ENCODE measurements around the gene EEF1G. TPM values are rescaled to one million over a fixed set of nuclear protein-coding genes. Genes with fewer than 3 reads are reported as not detected.
"Not testable (repeated sequence)": the region's sequence is repeated elsewhere in the genome, so short reads cannot be mapped to it uniquely, and the experiment has no call there.

EEF1G gene
- total RNA-seq, 2 experiments from 2014 or later = 1,956 to 1,989 TPM

GRCh38 chr11:62553839-62554361 lies 19.8 kb downstream of the EEF1G start:
- Mint-ChIP-seq H3K27me3 (peaks cover 2% of the 10 kb centered on the region), H3K27ac (peak overlapping the region; percentile 85), H3K9me3 (no peaks in the 10 kb centered on the region), H3K4me3 (peak overlapping the region; percentile 10), H3K36me3 (peaks cover 8% of the 10 kb centered on the region), H3K4me1 (ENCODE audit: low read depth) (peaks cover 89% of the 10 kb centered on the region)
- ChIA-PET CTCF (interaction anchor here (2.4 to 6.7 kb wide), 3 partner anchors 12 to 141 kb away, joined by 6 to 123 read pairs (median 36); no protein-coding TSS in a partner anchor), POLR2A (interaction anchor here (0.6 to 9.1 kb wide), 5 partner anchors 11 to 287 kb away, joined by 3 to 188 read pairs (median 3); partner anchors contain the start of genes AHNAK, B3GAT3 and HNRNPUL2)
- intact Hi-C loops (cut with micrococcal nuclease) = loop anchor here (5.0 kb wide), 1 partner anchor 587 kb away; the partner anchor contains the start of gene FTH1
- peak; percentile 45 for DNase-seq

DNA sequence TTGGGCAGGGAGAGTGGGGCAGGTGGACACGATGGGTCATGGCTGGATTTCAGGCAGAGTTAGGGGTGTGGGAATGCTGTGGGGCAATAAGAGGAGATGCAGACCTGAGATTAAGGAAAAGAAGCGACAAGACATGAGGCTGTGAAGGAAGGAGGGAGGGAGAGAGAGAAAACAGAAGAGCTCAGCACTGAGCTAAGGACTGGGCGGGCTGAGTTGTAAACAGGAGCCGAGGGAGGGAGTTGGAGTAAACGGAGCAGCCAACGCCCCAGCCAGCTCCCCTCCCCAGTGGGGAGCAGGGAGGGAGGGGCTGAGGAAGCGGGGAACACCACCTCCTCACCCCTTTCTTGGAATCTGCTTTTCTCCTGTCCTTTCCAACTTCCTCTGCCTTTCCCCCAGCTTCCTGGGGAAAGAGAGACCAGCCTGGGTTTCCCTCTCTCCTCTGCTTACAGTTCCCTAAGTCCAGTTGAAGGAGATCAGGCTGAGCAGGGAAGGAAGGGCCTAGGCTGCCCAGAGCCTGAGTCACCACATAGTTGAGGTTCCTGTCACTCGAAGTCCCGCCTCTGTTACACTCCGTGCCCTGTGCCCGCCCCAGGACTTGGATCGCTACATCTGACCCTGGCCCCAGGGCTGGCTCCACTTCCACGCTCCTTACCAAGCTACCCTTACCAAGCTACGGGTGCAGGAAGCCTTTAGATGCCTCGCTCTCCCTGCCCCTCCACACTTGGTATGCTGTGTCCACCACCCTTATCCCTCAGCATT lies 20.4 kb downstream of the EEF1G start:
- no peaks in the 10 kb centered on the region for H3K9me3 Mint-ChIP-seq
- H3K4me3 Mint-ChIP-seq = peak overlapping the region; percentile 33
- H3K27me3 Mint-ChIP-seq = peaks cover 2% of the 10 kb centered on the region
- H3K36me3 Mint-ChIP-seq = peaks cover 5% of the 10 kb centered on the region
- POLR2A ChIA-PET = interaction anchor here (0.6 to 9.1 kb wide), 6 partner anchors 10 to 288 kb away, joined by 3 to 188 read pairs (median 4); partner anchors contain the start of genes AHNAK, B3GAT3, HNRNPUL2 and TUT1
- intact Hi-C loops (cut with micrococcal nuclease) = loop anchor here (5.0 kb wide), 1 partner anchor 586 kb away; the partner anchor contains the start of gene FTH1
- CTCF ChIA-PET = interaction anchor here (0.6 to 6.7 kb wide), 4 partner anchors 11 to 328 kb away, joined by 4 to 123 read pairs (median 21); no protein-coding TSS in a partner anchor
- peak; percentile 72 for DNase-seq
- peaks cover 88% of the 10 kb centered on the region for H3K4me1 Mint-ChIP-seq (ENCODE audit: low read depth)
- peak overlapping the region; percentile 85 for H3K27ac Mint-ChIP-seq

DNA sequence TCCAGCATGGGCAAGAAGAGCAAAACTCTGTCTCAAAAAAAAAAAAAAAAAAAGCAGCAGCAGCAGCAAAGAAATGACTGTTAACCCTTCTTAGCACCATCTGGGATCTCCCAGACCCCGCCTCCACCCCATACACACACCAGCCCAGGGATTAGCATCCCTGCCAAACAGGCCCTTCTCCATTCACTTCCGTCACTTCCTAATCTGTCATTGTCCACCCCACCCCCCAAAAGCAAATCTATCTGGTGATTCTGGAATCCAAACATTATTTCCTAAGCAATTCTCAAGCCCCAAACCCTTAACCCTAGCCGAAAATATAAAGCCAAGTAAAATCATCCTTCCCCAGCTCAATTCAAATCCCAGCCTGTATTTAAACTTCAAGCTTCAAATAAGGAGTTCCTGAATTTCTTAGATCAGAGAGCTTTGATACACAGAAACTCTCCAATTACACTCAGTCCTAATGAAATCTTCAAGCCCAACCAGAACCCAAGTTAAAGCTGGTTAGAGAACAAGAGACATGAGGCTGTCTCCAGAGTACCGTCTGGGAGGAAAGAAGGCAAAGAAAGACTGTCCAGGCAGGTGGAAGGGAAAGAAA lies 21.1 kb downstream of the EEF1G start:
- H3K36me3 Mint-ChIP-seq = peaks cover 4% of the 10 kb centered on the region
- H3K27ac Mint-ChIP-seq = peak overlapping the region; percentile 85
- H3K4me1 Mint-ChIP-seq (ENCODE audit: low read depth) = peaks cover 88% of the 10 kb centered on the region
- H3K27me3 Mint-ChIP-seq = peaks cover 2% of the 10 kb centered on the region
- peak overlapping the region; percentile 33 for H3K4me3 Mint-ChIP-seq
- CTCF ChIA-PET = interaction anchor here (0.6 to 6.7 kb wide), 7 partner anchors 8 to 329 kb away, joined by 3 to 123 read pairs (median 9); no protein-coding TSS in a partner anchor
- H3K9me3 Mint-ChIP-seq = no peaks in the 10 kb centered on the region
- no peak for DNase-seq
- intact Hi-C loops (cut with micrococcal nuclease) = loop anchor here (1.0 to 5.0 kb wide), 2 partner anchors 8 to 585 kb away; partner anchors contain the start of gene FTH1
- POLR2A ChIA-PET = interaction anchor here (0.7 to 9.1 kb wide), 13 partner anchors 8 to 328 kb away, joined by 3 to 188 read pairs (median 6); partner anchors contain the start of genes AHNAK, C11orf98, CSKMT and EEF1G

DNA sequence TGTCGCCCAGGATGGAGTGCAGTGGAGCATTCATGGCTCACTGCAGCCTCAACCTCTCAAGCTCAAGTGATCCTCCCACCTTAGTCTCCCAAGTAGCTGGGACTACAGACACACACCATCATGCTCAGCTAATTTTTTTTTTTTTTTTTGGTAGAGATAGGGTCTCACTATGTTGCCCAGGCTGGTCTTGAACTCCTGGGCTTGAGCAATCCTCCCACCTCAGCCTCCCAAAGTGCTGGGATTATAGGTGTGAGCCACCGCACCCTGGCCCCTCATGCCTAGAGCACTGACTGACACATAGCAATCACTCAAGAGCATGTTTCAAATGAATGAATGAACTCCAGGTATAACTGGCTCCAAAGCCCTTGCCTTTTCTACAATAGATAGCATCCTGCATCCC lies 23.2 kb downstream of the EEF1G start:
- not testable (repeated sequence) for H3K36me3 Mint-ChIP-seq, H3K9me3 Mint-ChIP-seq, H3K27me3 Mint-ChIP-seq, H3K4me3 Mint-ChIP-seq, DNase-seq
- Mint-ChIP-seq H3K4me1 (ENCODE audit: low read depth) (peaks cover 73% of the 10 kb centered on the region), H3K27ac (peak overlapping the region; percentile 50)
- intact Hi-C loops (cut with micrococcal nuclease) = loop anchor here (5.0 kb wide), 1 partner anchor 583 kb away; the partner anchor contains the start of gene FTH1
- ChIA-PET CTCF (interaction anchor here (4.0 to 6.7 kb wide), 3 partner anchors 9 to 126 kb away, joined by 34 to 123 read pairs (median 36); no protein-coding TSS in a partner anchor), POLR2A (interaction anchor here (1.8 to 9.1 kb wide), 4 partner anchors 8 to 121 kb away, joined by 7 to 188 read pairs (median 10); partner anchors contain the start of genes AHNAK, C11orf98, CSKMT and EEF1G)

- Mint-ChIP-seq H3K36me3 (no peaks in the 10 kb centered on the region), H3K27ac (no peak overlapping the region), H3K9me3 (no peaks in the 10 kb centered on the region), H3K27me3 (peaks cover 2% of the 10 kb centered on the region), H3K4me1 (ENCODE audit: low read depth) (peaks cover 66% of the 10 kb centered on the region), H3K4me3 (no peak overlapping the region)
- ChIA-PET POLR2A (no interaction called here), CTCF (interaction anchor here (0.7 to 4.0 kb wide), 3 partner anchors 9 to 333 kb away, joined by 3 to 34 read pairs (median 3); no protein-coding TSS in a partner anchor)
- intact Hi-C loops (cut with micrococcal nuclease) = no loop called here
- DNase-seq = no peak
Measured at GRCh38 chr11:62548545-62549335, 25.0 kb downstream of the EEF1G start.

GRCh38 chr11:62547691-62548281 lies 25.9 kb downstream of the EEF1G start:
- ChIA-PET CTCF (interaction anchor here (0.8 to 14.6 kb wide), 3 partner anchors 10 to 123 kb away, joined by 3 to 272 read pairs (median 7); no protein-coding TSS in a partner anchor), POLR2A (interaction anchor here (1.0 to 9.6 kb wide), 3 partner anchors 7 to 121 kb away, joined by 3 to 188 read pairs (median 4); partner anchors contain the start of gene INTS5)
- intact Hi-C loops (cut with micrococcal nuclease) = no loop called here

GRCh38 chr11:62546929-62547625 lies 26.6 kb downstream of the EEF1G start:
- intact Hi-C loops (cut with micrococcal nuclease) = loop anchor here (1.0 kb wide), 1 partner anchor 8 kb away; no protein-coding TSS in a partner anchor
- Mint-ChIP-seq H3K4me1 (ENCODE audit: low read depth) (peaks cover 64% of the 10 kb centered on the region), H3K9me3 (no peaks in the 10 kb centered on the region), H3K27ac (no peak overlapping the region), H3K27me3 (peaks cover 2% of the 10 kb centered on the region), H3K4me3 (peak overlapping the region; percentile 68), H3K36me3 (no peaks in the 10 kb centered on the region)
- POLR2A ChIA-PET = interaction anchor here (0.7 to 9.6 kb wide), 5 partner anchors 8 to 123 kb away, joined by 3 to 188 read pairs (median 3); partner anchors contain the start of genes INTS5 and TUT1
- DNase-seq = no peak
- CTCF ChIA-PET = interaction anchor here (0.8 to 14.6 kb wide), 4 partner anchors 9 to 122 kb away, joined by 4 to 272 read pairs (median 7); no protein-coding TSS in a partner anchor

More at GRCh38 chr11:62547691-62548281, 25.9 kb downstream of the EEF1G start:
- Mint-ChIP-seq H3K4me1 (ENCODE audit: low read depth) (peaks cover 65% of the 10 kb centered on the region), H3K4me3 (peak overlapping the region; percentile 56), H3K36me3 (no peaks in the 10 kb centered on the region), H3K27ac (no peak overlapping the region), H3K27me3 (peaks cover 2% of the 10 kb centered on the region), H3K9me3 (no peaks in the 10 kb centered on the region)
- DNase-seq = peak; percentile 31

DNA sequence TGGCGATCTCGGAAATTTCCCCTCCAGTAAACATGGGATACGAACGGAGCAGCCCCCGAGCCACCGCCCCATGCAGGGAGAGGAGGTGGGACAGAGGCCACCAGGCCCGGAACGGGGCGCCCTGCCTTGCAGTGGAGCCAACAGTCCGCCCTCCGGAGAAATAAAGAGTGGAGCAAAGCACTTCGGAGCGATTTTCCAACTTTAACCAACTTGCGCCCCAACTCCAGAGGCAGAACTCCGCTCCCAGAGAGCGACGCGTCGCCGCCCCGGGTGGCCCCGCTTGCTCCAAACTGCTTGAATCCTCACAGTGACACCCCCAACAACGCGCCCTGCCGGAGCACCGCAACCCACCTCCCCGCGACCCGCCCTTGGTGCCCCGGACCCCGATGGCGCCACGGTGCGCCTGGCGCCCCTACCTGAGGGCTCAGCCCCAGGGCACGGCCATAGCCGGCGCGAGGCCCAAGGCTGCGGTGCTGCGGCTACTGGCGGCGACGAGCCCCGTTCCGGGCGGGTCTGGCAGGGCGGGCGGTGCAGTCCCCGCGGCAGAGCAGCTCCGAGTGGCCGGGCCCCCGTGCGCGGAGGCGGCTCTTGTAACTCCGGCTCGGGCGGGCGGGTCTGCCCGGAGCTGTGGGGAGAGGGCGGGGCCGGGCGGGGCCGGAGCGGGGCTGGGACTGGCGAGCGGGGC lies 27.3 kb downstream of the EEF1G start, which contains the start of gene AHNAK:
Gene AHNAK, minus strand, starts transcription at position 563 of the 685 bp plus-strand sequence. CDS start 10,708 bp downstream, outside the sequence.
- intact Hi-C loops (cut with micrococcal nuclease) = loop anchor here (1.0 kb wide), 1 partner anchor 9 kb away; no protein-coding TSS in a partner anchor
- Mint-ChIP-seq H3K4me1 (ENCODE audit: low read depth) (peaks cover 64% of the 10 kb centered on the region), H3K27ac (peak within 1 kb of the TSS; percentile 66), H3K4me3 (peak within 1 kb of the TSS; percentile 93), H3K27me3 (no peaks in the 10 kb centered on the region), H3K9me3 (no peaks in the 10 kb centered on the region), H3K36me3 (no peaks in the 10 kb centered on the region)
- ChIA-PET CTCF (interaction anchor here (0.8 to 14.6 kb wide), 5 partner anchors 10 to 151 kb away, joined by 4 to 272 read pairs (median 7); no protein-coding TSS in a partner anchor), POLR2A (interaction anchor here (0.7 to 9.6 kb wide), 7 partner anchors 9 to 122 kb away, joined by 3 to 188 read pairs (median 4); partner anchors contain the start of genes INTS5 and TUT1)
- peak; percentile 83 for DNase-seq
